NCI-H460 (cell line): ENCODE data around the gene S100B. TPM values are rescaled to one million over a fixed set of nuclear protein-coding genes. Genes with fewer than 3 reads are reported as not detected.

Source experiments
- DNase-seq: peaks from one replicate; pipeline ENCODE4 v3.0.0-alpha.2; 2016; ENCODE audit warnings: low read depth; ENCODE audit errors: extremely low read depth
- total RNA-seq: library from RNA; depleted of rRNA; stranded (reverse); fragments of >200 nt; shearing (Covaris generic); gene quantifications from 2 replicates; pipeline ENCODE4 v1.2.3, GENCODE V29; 2014

S100B gene
- total RNA-seq, 1 experiment from 2014 or later = not detected

DNA sequence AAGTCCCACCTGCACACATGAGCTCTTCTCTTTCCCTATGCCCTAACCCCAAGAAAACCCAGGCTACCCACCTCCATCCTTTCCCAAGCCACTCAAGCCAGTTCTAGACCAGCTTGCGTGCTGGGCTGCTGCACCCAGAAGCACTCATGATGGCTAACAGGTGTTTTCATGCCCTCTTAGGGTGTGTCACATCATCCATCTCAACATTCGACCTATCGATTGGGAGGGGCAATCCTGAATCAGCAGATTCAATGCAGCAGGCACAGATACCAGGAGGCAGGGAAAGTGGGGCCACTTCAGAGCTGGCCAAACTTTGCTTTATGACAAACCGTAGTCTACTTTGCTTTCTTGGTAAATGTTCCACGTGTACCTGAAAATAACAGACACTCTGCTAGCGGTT, 24.0 kb upstream of the S100B start:
- no peak for DNase-seq

- no peak for DNase-seq
These were observed 22.8 kb upstream of the S100B start for GRCh38 chr21:46627726-46628125.

DNA sequence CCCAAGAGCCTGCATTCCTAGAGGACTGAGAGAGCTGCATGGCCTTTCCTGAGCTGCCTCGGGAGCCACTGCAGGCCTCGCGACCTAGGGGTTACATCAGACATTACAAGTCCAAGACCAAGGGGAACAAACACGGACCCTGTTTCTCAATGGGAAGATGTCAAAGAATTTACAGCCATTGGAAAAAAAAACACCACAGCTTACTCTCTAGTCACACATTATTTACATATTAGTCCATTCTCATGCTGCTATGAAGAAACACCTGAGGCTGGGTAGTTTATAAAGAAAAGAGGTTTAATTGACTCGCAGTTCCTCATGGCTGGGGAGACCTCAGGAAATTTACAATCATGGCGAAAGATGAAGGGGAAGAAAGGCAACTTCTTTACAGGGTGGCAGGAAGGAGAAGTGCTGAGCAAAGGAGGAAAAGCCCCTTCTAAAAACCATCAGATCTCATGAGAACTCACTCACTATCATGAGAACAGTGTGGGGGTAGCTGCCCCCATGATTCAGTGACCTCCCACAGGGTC, 22.2 kb upstream of the S100B start:
- no peak for DNase-seq

DNA sequence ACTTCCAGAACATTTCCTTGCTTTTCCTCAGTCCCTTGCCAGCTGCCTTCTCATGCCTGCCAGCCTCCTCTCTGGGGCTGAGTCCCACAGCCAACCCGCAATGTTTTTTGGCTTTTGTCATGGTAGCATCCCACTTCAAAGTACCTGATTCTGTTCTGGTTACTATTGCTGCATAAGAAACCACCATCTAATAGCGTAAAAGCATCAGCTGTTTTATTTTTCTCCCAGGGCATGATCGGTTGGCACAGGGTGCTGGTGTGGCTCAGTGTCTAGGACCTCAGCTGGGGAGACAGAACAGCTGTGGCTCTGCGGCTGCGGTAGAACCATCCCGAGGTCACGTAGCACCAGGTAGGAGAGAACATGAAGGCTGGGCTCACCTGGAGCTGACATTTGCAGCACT, 21.7 kb upstream of the S100B start:
- no peak for DNase-seq

DNA sequence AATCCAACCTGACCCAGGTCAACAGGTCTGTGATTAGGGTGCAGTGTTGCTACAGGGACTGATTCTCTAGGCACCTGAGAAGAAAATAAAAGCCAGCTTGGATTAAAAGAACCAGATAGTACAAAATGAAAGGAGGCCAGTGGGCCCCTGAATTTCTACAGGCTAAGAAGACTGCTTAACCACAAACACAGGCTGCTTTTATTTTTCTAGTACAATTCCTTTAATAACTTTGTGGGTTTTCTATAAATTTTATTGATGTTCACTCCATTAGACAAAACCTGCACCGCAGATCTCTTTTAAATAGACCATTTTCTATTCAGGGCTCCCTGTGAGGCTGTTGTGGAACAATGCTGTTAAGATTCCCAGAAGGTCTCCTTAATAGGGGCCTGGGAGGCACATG, 20.9 kb upstream of the S100B start:
- no peak for DNase-seq

DNA sequence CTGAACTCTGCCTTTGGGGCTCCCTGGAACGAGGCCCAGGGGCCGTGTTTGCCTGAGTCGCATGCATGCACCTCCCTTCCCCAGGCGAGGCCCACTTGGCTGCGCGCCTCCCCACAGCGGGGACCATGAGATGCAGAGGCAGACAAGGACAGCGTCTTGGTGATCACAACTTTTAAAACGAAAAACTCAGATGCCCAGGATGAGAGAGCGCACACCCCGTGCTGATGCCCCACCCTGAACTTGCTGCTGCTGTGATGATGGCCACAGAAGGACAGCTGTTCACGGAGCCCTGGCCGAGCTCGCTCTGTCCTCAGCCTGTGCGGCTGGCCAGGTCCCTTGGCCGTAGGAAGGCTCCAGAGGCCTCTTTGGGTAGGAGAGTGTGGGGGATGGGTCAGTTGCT, 19.2 kb upstream of the S100B start:
- no peak for DNase-seq

GRCh38 chr21:46622226-46622625, 17.3 kb upstream of the S100B start:
- no peak for DNase-seq

GRCh38 chr21:46621457-46622182, 16.7 kb upstream of the S100B start:
- DNase-seq = no peak

- DNase-seq = no peak
These were observed 16.0 kb upstream of the S100B start for GRCh38 chr21:46620846-46621245.

GRCh38 chr21:46619846-46620245, 15.0 kb upstream of the S100B start:
- no peak for DNase-seq

DNA sequence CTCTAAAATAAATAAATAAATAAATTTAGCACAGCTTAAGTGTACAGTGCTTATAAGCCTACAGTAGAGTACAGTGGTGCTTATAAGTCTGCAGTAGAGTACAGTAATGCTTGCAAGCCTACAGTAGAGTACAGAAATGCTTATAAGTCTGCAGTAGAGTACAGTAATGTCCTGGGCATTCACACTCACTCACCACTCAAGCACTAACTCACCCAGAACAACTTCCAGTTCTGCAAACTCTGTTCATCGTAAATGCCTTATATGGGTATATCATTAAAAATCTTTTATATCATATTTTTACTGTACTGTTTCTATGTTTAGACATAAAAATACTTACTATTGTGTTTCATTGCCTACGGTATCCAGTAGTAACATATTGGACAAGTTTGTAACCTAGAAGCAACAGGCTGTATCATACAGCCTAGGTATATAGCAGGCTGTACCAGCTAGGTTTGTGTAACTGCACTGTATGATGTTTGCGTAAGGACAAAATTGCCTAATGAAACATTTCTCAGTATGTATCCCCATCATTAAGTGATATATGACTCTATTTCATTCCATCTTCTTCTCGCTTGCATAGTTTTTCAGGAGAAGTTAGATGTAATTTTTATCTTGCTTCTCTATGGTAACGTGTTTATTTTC, 14.0 kb upstream of the S100B start:
- DNase-seq = no peak

DNA sequence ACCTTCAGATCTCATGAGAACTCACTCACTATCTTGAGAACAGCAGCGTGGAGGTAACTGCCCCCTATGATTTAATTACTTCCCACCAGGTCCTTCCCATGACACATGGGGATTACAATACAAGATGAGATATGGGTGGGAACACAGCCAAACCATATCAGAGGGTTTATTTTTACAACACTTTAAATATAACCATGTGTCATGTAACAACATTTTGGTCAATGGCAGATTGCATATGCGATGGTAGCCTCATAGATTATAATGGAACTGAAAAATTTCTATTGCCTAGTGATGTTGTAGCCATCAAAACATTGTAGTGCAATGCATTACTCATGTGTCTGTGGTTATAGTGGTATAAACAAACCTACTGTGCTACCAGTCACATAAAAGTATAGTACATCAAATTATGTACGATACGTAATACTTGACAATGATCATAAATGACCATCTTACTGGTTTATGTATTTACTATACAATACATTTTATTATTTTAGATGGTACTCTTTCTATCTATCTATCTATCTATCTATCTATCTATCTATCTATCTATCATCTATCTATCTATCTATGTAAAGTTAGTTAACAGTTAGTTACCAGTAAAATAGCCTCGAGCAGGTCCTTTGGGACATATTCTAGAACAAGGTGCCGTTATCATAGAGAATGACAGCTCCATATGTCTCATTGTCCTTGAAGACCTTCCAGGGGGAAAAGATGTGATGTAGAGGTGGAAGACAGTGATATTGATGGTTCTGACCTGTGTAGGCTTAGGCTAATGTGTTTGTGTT, 12.6 kb upstream of the S100B start:
- no peak for DNase-seq

- DNase-seq = no peak
These were observed 11.8 kb upstream of the S100B start for GRCh38 chr21:46616656-46617055.

GRCh38 chr21:46616050-46616449, 11.2 kb upstream of the S100B start:
- no peak for DNase-seq

DNA sequence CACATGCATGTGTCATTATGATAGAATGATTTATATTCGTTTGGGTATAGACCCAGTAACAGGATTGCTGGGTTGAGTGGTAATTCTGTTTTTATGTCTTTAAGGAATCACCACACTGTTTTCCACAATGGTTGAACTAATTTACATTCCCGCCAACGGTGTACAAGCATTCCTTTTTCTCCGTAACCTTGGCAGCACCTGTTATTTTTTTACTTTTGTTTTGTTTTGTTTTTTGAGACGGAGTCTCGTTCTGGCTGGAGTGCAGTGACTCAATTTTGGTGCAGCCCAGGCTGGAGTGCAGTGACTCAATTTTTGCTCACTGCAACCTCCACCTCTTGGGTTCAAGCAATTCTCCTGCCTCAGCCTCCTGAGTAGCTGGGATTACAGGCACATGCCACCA, 8.5 kb upstream of the S100B start:
- no peak for DNase-seq

DNA sequence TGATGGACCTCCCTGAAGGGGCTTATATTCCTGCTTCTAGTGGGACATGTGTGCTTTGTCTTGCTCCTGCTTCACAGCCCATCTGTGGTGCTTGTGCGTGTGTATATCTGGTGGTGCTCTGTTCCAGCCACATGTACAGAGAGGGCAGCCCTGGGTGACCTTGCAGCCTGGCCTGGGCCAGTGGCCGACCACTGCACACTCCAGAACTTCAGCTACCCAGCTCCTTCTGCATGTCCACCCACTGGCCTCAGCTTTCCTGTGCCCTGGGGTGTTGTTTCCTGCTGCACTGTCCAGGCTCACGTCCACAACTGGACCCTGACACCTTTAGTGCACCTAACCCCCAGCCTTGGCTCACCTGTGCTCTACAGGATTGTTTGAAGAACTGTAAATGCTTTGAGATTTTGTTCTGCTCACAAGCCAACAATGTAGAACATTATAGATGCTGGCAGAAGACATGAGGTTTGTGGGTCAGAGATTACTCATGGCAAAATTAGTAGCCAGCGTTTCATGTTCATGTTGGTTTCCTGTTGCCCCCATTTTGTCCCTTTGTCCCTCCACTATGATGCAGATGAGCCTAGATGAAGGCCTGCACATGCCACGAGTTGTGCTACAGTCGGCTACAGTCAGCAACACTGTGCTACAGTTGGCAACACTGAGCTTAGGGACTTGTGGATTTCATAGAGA, 5.3 kb upstream of the S100B start:
- no peak for DNase-seq

DNA sequence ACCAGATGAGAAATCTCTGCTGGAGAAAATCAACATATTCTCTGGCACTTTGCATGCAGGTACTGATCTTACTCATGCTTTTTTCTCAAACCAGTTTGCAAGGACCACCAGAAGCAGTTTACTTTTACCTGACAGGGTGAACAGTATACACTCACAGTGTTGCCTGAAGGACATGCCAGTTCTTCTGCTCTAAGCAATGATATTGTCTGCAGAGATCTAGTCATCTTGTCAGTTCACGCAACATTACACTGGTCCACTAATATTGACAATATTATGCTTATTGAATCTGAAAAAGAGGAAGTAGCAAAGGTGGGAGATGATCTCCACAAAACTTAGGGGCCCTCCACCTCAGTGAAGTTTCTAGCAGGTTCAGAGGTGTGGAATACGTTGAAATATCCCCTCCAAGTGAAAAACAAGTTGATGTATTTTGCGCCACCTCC, 3.8 kb upstream of the S100B start:
- no peak for DNase-seq

- no peak for DNase-seq
These were observed 2.8 kb upstream of the S100B start for GRCh38 chr21:46607636-46608035.

DNA sequence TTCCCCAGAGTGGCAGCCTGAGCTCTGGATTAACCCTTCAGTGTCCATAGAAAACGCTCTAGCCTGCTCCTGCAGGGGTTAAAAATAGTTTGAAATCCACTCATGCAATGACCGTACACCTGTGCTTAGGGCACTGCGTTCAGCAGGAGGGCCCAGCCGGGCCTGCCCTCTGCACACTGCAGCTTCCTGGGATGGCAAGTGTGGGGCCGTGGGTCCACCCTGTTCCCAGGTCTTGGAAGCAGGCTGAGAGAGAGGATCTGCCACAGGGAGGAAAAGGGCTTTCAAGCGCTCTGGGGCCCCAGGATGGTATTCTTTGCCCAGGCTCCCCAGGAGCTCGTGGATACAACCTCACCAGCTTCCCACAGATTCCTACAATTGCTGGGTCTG, 1.5 kb upstream of the S100B start:
- no peak for DNase-seq

GRCh38 chr21:46605767-46606426, 1.0 kb upstream of the S100B start:
- no peak for DNase-seq
